ENCODE data around the gene GPR107.

- no peak for TF ChIP-seq YY1 (IDR thresholded peaks at IDR 0.05; ENCODE audit: insufficient read depth, insufficient read length)
- no peak for TF ChIP-seq ZNF274 (IDR thresholded peaks at IDR 0.05; ENCODE audit: low read depth, low read length)
These were observed 29.6 kb upstream of the GPR107 start for GRCh38 chr9:130023994-130024596.

Data from NT2/D1 (cell line).